Measurements from ENCODE around the gene TERT.
"Not testable (repeated sequence)": the region's sequence is repeated elsewhere in the genome, so short reads cannot be mapped to it uniquely, and the experiment has no call there.

The TERT gene

GRCh38 chr5:1293416-1294205 lies 1.3 kb downstream of the TERT start:
- DNase-seq: no peak

DNA sequence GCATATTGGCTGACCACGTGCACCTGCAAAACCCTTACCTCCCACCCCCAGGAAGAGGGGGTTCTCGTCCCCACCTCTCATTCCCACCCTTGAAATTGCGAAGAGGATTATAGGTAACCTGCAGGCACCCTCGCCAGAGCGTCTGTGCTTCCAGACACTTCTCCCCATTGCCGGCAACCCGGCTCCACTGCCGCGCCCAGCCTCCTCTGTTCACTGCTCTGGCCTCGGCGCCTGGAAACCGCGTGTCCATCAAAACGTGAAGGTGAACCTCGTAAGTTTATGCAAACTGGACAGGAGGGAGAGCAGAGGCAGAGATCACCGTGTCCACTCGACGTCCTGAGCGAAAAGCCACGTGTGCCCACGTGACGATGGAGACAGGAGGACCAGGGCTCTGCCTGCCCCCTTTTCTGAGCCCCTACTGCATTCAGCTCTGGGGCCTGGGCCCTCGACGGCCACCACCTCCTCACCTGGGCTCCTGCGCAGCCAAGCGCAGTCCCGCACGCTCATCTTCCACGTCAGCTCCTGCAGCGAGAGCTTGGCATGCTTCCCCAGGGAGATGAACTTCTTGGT lies 1.9 kb downstream of the TERT start:
- no peak for DNase-seq

- no peak for DNase-seq
Measured at GRCh38 chr5:1292139-1292538, 2.7 kb downstream of the TERT start.

- no peak for DNase-seq
Measured at GRCh38 chr5:1291611-1292080, 3.2 kb downstream of the TERT start.

DNA sequence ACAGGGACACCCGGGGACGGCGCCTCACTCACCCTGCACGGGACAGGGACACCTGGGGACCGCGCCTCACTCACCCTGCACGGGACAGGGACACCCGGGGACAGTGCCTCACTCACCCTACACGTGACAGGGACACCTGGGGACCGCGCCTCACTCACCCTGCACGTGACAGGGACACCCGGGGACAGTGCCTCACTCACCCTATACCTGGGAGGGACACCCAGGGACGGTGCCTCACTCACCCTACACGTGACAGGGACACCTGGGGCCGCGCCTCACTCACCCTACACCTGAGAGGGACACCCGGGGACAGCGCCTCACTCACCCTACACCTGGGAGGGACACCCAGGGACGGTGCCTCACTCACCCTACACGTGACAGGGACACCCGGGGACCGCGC lies 3.9 kb downstream of the TERT start:
- DNase-seq: not testable (repeated sequence)

- not testable (repeated sequence) for DNase-seq
Measured at GRCh38 chr5:1289559-1289958, 5.3 kb downstream of the TERT start.

GRCh38 chr5:1288439-1289335 lies 6.2 kb downstream of the TERT start:
- DNase-seq: no peak

GRCh38 chr5:1285883-1286291 lies 9.0 kb downstream of the TERT start:
- DNase-seq: no peak

DNA sequence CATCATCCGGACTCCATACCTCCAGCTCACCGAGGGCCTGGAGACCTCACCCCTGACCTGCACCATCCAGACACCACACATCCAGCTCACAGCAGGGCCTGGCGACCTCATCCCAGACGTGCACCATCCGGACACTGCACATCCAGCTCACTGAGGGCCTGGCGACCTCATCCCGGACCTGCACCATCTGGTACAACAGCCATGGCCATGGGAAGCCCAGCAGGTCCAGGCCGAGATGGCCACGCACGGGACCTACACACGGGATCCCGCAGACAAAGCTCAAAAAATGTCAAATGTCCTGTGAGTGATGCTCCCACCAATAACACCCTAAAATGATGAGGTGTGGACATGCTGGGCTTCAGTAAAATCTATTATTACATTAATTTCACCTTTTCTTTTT lies 9.7 kb downstream of the TERT start:
- no peak for DNase-seq

GRCh38 chr5:1284336-1284970 lies 10.4 kb downstream of the TERT start:
- not testable (repeated sequence) for DNase-seq

GRCh38 chr5:1283729-1284041 lies 11.2 kb downstream of the TERT start:
- not testable (repeated sequence) for DNase-seq

DNA sequence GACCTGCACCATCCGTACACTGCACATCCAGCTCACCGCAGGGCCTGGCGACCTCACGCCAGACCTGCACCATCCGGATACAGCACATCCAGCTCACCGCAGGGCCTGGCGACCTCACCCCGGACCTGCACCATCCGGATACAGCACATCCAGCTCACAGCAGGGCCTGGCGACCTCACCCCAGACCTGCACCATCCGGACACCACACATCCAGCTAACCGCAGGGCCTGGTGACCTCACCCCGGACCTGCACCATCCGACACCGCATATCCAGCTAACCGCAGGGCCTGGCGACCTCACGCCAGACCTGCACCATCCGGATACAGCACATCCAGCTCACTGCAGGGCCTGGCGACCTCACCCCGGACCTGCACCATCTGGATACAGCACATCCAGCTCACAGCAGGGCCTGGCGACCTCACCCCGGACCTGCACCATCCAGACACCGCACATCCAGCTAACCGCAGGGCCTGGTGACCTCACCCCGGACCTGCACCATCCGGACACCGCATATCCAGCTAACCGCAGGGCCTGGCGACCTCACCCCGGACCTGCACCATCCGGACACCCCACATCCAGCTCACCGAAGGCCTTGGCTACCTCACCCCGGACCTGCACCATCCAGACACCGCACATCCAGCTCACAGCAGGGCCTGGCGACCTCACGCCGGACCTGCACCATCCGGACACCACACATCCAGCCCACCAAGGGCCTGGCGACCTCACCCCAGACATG lies 11.7 kb downstream of the TERT start:
- DNase-seq: not testable (repeated sequence)

DNA sequence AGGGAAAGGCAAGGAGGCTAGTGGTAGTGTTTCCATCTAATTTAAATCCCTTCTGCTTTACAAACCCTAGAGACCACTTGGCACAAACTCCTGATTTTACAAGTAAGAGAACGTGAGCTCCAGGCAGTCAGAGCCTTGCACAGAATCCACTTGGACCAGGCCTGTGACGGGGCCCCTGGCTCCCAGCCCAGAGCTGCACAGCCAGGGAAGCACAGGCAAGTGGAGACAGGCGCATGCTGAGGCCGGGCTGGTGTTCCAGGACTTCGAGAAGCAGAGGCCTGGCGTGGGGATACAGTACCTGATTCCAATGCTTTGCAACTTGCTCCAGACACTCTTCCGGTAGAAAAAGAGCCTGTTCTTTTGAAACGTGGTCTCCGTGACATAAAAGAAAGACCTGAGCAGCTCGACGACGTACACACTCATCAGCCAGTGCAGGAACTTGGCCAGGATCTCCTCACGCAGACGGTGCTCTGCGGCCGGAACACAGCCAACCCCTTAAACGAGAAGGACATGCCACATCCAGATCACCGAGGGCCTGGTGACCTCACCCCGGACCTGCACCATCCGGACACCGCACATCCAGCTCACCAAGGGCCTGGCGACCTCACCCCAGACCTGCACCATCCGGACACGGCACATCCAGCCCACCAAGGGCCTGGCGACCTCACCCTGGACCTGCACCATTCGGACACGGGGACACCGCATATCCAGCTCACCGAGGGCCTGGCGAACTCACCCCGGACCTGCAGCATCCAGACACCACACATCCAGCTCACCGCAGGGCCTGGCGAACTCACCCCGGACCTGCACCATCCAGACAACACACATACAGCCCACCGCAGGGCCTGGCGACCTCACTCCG lies 12.5 kb downstream of the TERT start:
- DNase-seq: no peak

DNA sequence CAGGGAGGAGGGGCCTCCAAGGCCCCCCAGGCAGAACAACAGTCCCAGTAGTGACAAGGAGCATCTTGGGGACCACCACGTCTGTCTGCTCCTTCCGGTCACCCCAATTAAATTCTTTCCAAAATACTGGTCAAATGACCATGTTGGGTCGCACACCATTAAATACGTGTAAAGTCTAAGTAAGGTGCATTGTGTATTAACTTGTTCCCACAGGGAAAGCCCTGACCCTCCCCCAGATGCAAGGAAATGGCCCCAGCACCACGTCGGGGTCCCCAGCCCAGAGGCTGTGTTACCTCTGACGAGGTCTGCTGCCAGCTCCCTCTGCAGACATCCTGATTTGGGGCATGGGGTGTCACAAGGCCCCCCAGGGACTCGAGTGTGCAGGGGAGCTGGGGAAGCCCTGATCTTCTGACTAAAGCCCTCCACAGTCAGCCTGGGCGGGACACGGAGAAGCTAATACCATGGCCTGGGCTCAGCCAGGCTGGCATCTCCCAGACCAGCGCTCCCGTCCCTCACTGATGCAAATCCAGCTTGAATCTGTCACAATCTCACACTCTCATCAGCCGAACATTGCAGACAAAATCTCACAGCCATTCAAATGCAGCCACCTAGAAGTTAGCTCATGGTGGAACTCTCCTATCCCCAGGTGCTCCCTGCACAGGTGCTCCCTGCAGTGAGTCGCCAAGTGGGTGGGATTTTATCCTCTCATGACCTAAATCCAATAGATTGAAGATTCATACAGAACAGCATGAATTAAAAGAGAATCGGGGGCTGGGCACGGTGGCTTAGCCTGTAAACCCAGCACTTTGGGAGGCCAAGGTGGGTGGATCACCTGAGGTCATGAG lies 13.6 kb downstream of the TERT start:
- DNase-seq: no peak

DNA sequence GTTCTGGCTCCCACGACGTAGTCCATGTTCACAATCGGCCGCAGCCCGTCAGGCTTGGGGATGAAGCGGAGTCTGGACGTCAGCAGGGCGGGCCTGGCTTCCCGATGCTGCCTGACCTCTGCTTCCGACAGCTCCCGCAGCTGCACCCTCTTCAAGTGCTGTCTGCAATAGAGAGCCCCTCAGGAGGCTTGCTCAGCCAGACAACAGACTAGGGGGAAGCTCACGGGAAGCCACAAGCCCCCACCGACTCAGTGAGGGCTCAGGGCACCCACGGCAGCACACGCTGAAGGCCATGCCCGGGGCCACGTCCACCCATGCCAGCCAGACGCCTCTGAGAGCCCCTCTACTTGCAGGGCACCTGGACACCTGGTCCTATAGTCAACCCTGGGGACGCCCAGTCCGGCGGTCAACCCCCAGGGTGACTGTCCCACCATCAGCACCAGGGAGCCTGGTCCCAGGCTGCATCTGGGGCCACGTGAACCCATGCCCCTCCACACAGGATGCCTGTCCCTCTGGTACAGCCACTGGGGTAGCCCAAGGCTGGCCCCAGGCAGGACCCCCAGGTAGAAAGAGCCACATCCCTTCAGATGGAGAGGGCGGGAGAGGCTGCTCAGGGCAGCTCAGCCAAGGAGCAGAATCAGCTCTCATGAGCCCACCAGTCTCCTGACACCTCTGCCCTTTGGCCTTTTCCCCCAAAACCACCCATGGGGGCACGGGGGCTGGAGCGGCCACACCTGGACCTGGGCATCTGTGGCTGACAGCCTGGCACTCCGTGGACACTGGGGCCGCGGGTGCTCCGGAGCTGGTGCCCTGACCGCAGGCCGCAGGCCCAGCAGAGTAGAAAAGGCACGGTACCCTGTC lies 14.5 kb downstream of the TERT start:
- no peak for DNase-seq

DNA sequence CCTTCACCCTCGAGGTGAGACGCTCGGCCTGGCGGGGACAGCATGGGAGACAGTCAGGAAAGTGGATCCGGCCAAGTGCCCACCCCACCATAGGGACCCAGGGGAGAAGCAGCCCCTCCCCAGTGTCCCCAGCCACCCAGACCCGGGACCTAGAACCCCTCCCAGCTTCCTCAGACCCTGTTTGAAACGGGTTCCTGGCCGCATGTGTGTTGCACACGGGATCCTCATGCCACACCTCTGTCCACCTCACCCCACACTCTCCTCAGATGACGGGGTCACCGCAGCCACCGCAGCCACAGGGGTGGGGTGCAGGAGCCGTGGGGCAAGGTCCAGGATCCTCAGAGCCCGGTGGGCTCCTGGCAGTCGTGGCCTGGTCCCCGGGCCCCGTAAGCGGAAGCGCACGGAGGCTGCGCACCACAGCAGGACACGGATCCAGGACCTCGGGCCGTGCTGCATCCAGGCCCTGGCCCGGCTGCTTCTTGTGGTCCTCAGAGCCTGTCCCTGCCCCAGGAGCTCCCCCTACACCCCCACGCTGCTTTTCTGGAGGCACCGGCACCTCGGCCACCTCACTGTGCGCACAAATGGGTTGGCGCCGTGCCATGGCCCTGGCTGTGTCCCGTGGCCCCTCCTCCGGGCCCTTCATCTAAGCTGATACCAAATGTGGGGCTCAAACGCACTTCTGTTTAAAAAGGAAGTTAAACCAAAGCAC lies 15.3 kb downstream of the TERT start:
- no peak for DNase-seq

GRCh38 chr5:1278656-1279442 lies 16.0 kb downstream of the TERT start:
- DNase-seq: no peak

DNA sequence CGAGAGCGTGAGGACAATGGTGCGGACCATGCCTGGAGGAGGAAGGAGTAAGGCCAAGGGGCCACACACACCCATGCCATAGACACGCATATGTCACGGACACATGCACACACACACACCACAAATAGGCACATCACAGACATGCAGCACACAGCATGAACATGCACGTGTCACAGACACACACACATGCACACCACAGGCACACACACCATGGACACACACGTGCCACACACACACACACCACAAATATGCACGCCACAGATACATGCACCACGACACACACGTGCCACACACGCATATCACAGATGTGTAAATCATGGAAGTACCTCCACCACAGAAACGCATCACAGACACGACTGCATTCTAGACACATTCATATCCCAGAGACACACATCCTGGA lies 16.7 kb downstream of the TERT start:
- DNase-seq: no peak
